OCI-LY1 (cell line): ENCODE measurements around the gene PWP1.

Experiments used
- H2AFZ ChIP-seq: fragments of 200-600 bp; sonication (generic), shearing (Covaris generic); 2 replicates; pipeline ENCODE4 v1.6.0; 2014; ENCODE audit warnings: antibody characterized with exemption, mild to moderate bottlenecking, low read length
- H3F3A ChIP-seq: fragments of 200-600 bp; sonication (generic), shearing (Covaris generic); 2 replicates; pipeline ENCODE4 v1.6.0; 2014; ENCODE audit warnings: mild to moderate bottlenecking, antibody characterized with exemption, low read length, moderate library complexity; ENCODE audit not compliant: insufficient read depth
- H3K27ac ChIP-seq: fragments of 200-600 bp; sonication (generic); 2 replicates; pipeline ENCODE4 v1.5.1; 2014; ENCODE audit warnings: low read length, mixed run types, mild to moderate bottlenecking, low read depth; ENCODE audit not compliant: poor library complexity, severe bottlenecking
- H3K27me3 ChIP-seq: fragments of 200-600 bp; sonication (generic); 2 replicates; pipeline ENCODE4 v1.6.0; 2014; ENCODE audit warnings: antibody characterized with exemption, mild to moderate bottlenecking, low read length, moderate library complexity; ENCODE audit not compliant: insufficient read depth
- H3K36me3 ChIP-seq: fragments of 200-600 bp; sonication (generic); 2 replicates; pipeline ENCODE4 v1.6.1; 2014; ENCODE audit warnings: mild to moderate bottlenecking, antibody characterized with exemption, low read length, moderate library complexity, mixed read lengths; ENCODE audit not compliant: insufficient read depth
- H3K4me1 ChIP-seq: fragments of 200-600 bp; sonication (generic); 2 replicates; pipeline ENCODE4 v1.5.1; 2014; ENCODE audit warnings: mild to moderate bottlenecking, low read length, moderate library complexity; ENCODE audit not compliant: insufficient read depth, severe bottlenecking
- H3K4me2 ChIP-seq: fragments of 200-600 bp; sonication (generic), shearing (Covaris generic); 2 replicates; pipeline ENCODE4 v1.6.1; 2014; ENCODE audit warnings: low read length
- H3K4me3 ChIP-seq: fragments of 200-600 bp; sonication (generic); 2 replicates; pipeline ENCODE4 v1.5.1; 2014; ENCODE audit warnings: low read length, low read depth, mild to moderate bottlenecking, mixed read lengths; ENCODE audit not compliant: poor library complexity, severe bottlenecking
- H3K79me2 ChIP-seq: fragments of 200-600 bp; shearing (Covaris generic); 2 replicates; pipeline ENCODE4 v1.6.1; 2016; ENCODE audit warnings: mixed run types, low read length, mixed read lengths; ENCODE audit not compliant: insufficient read depth
- H3K9ac ChIP-seq: fragments of 200-600 bp; sonication (generic), shearing (Covaris generic); 2 replicates; pipeline ENCODE4 v1.6.1; 2014; ENCODE audit warnings: mild to moderate bottlenecking, low read length, mixed read lengths
- H3K9me2 ChIP-seq: fragments of 200-600 bp; sonication (generic), shearing (Covaris generic); 2 replicates; pipeline ENCODE4 v1.6.1; 2014; ENCODE audit warnings: low read depth, mild to moderate bottlenecking, low read length, mixed read lengths
- H3K9me3 ChIP-seq: fragments of 200-600 bp; shearing (Covaris generic); 2 replicates; pipeline ENCODE4 v1.6.1; 2014; ENCODE audit warnings: low read length, mixed read lengths
- H4K20me1 ChIP-seq: fragments of 200-600 bp; sonication (generic), shearing (Covaris generic); 2 replicates; pipeline ENCODE4 v1.6.0; 2016; ENCODE audit warnings: mild to moderate bottlenecking, low read length; ENCODE audit not compliant: insufficient read depth
- CTCF ChIP-seq: fragments of 200-600 bp; sonication (generic), shearing (Covaris generic); IDR thresholded peaks from 2 replicates; pipeline ENCODE4 v1.5.1; 2017; ENCODE audit warnings: mild to moderate bottlenecking, antibody characterized with exemption, low read length, moderate library complexity, mixed read lengths
- EZH2 ChIP-seq: fragments of 200-600 bp; sonication (generic), shearing (Covaris generic); IDR thresholded peaks from 2 replicates; pipeline ENCODE4 v1.8.0; 2017; ENCODE audit warnings: borderline replicate concordance, mixed run types, mild to moderate bottlenecking, antibody characterized with exemption, low read length, moderate library complexity, mixed read lengths

Gene PWP1

GRCh38 chr12:107650977-107651376 is 34.6 kb upstream of the PWP1 start:
- H3K27ac ChIP-seq: no peak overlapping the region
- no peak for TF ChIP-seq CTCF
- no peaks in the 10 kb centered on the region for H3F3A ChIP-seq
- H3K4me3 ChIP-seq: no peak overlapping the region
- H3K27me3 ChIP-seq: no peaks in the 10 kb centered on the region
- no peak overlapping the region for H3K9ac ChIP-seq
- H2AFZ ChIP-seq: no peak overlapping the region
- H3K4me1 ChIP-seq: no peaks in the 10 kb centered on the region
- no peaks in the 10 kb centered on the region for H3K79me2 ChIP-seq
- no peaks in the 10 kb centered on the region for H3K9me3 ChIP-seq
- no peaks in the 10 kb centered on the region for H3K36me3 ChIP-seq
- no peaks in the 10 kb centered on the region for H4K20me1 ChIP-seq
- no peaks in the 10 kb centered on the region for H3K9me2 ChIP-seq
- H3K4me2 ChIP-seq: no peak overlapping the region

- no peaks in the 10 kb centered on the region for H3K27me3 ChIP-seq
- no peak overlapping the region for H3K4me3 ChIP-seq
- no peak overlapping the region for H3K27ac ChIP-seq
- no peaks in the 10 kb centered on the region for H3K9me3 ChIP-seq
- no peaks in the 10 kb centered on the region for H3K36me3 ChIP-seq
- no peaks in the 10 kb centered on the region for H4K20me1 ChIP-seq
- H3K79me2 ChIP-seq: no peaks in the 10 kb centered on the region
- no peak overlapping the region for H3K4me2 ChIP-seq
- no peak overlapping the region for H2AFZ ChIP-seq
- H3K9ac ChIP-seq: no peak overlapping the region
- H3K9me2 ChIP-seq: no peaks in the 10 kb centered on the region
- no peaks in the 10 kb centered on the region for H3F3A ChIP-seq
- no peaks in the 10 kb centered on the region for H3K4me1 ChIP-seq
- TF ChIP-seq CTCF (no peak), EZH2 (no peak)
These were observed 33.8 kb upstream of the PWP1 start for GRCh38 chr12:107651571-107652449.

GRCh38 chr12:107653519-107653918 is 32.1 kb upstream of the PWP1 start:
- H3K27ac ChIP-seq: no peak overlapping the region
- H3K4me3 ChIP-seq: no peak overlapping the region
- no peak for TF ChIP-seq CTCF
- no peak for TF ChIP-seq EZH2
- H2AFZ ChIP-seq: no peak overlapping the region
- no peaks in the 10 kb centered on the region for H3K9me2 ChIP-seq
- H3K4me1 ChIP-seq: no peaks in the 10 kb centered on the region
- H3K9ac ChIP-seq: no peak overlapping the region
- no peaks in the 10 kb centered on the region for H3K27me3 ChIP-seq
- no peaks in the 10 kb centered on the region for H4K20me1 ChIP-seq
- no peaks in the 10 kb centered on the region for H3K9me3 ChIP-seq
- no peaks in the 10 kb centered on the region for H3K36me3 ChIP-seq
- no peak overlapping the region for H3K4me2 ChIP-seq
- no peaks in the 10 kb centered on the region for H3K79me2 ChIP-seq
- H3F3A ChIP-seq: no peaks in the 10 kb centered on the region
